Ascending aorta (tissue), 2 donors: ENCODE measurements around the gene PLCB1. TPM values are rescaled to one million over a fixed set of nuclear protein-coding genes. Genes with fewer than 3 reads are reported as not detected.

Experiments used
- DNase-seq, 2 donors: peaks; one replicate each; pipeline ENCODE4 v3.0.0-alpha.2; 2019; ENCODE audit warnings: low spot score in 2 of 2
- H3K27ac ChIP-seq, 2 donors: fragments of 200-600 bp; sonication (generic); one replicate each; pipeline ENCODE4 v1.5.1; 2016 to 2017; ENCODE audit warnings: mild to moderate bottlenecking in 1 of 2
- H3K27me3 ChIP-seq: fragments of 200-600 bp; sonication (generic); one replicate; pipeline ENCODE4 v1.5.1; 2017
- H3K36me3 ChIP-seq, 2 donors: fragments of 200-600 bp; sonication (generic); one replicate each; pipeline ENCODE4 v1.5.1; 2016
- H3K4me1 ChIP-seq, 2 donors: fragments of 200-600 bp; sonication (generic); one replicate each; pipeline ENCODE4 v1.5.1; 2016 to 2017; ENCODE audit warnings: mild to moderate bottlenecking in 1 of 2
- H3K4me3 ChIP-seq, 2 donors: fragments of 200-600 bp; sonication (generic); one replicate each; pipeline ENCODE4 v1.5.1; 2016 to 2017; ENCODE audit warnings: mild to moderate bottlenecking in 1 of 2
- H3K9me3 ChIP-seq, 2 donors: fragments of 200-600 bp; sonication (generic); one replicate each; pipeline ENCODE4 v1.5.1; 2016
- intact Hi-C: fragments of 100-400 bp; cut with DNase I; formaldehyde crosslinking; loops from one replicate; pipeline ENCODE4 v1.15.1; 2023
- total RNA-seq: library from RNA; depleted of rRNA; stranded (reverse); fragments of >200 nt; gene quantifications from one replicate; pipeline ENCODE4 v1.1.0, GENCODE V29; 2016
- TF ChIP-seq, protein P1 (sequence below), 3 experiments: fragments of 200-600 bp in 2 of 3; fragments of 450-650 bp in 1 of 3; sonication (generic) in 2 of 3; IDR thresholded peaks; one replicate each; pipeline ENCODE4 v1.5.1; 2016 to 2019; ENCODE audit warnings: antibody characterized with exemption in 3 of 3, mild to moderate bottlenecking in 1 of 3, moderate library complexity in 1 of 3

The PLCB1 gene
- total RNA-seq, 1 donor from 2014 or later, result 22.9 TPM

- no peak for DNase-seq
- TF ChIP-seq, protein P1, sequence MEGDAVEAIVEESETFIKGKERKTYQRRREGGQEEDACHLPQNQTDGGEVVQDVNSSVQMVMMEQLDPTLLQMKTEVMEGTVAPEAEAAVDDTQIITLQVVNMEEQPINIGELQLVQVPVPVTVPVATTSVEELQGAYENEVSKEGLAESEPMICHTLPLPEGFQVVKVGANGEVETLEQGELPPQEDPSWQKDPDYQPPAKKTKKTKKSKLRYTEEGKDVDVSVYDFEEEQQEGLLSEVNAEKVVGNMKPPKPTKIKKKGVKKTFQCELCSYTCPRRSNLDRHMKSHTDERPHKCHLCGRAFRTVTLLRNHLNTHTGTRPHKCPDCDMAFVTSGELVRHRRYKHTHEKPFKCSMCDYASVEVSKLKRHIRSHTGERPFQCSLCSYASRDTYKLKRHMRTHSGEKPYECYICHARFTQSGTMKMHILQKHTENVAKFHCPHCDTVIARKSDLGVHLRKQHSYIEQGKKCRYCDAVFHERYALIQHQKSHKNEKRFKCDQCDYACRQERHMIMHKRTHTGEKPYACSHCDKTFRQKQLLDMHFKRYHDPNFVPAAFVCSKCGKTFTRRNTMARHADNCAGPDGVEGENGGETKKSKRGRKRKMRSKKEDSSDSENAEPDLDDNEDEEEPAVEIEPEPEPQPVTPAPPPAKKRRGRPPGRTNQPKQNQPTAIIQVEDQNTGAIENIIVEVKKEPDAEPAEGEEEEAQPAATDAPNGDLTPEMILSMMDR (IDR thresholded peaks at IDR 0.05), result no peak
- Histone ChIP-seq H3K27me3 (no peaks in the 10 kb centered on the region), H3K4me1 (no peaks in the 10 kb centered on the region), H3K4me3 (no peak overlapping the region), H3K9me3 (no peaks in the 10 kb centered on the region), H3K27ac (no peak overlapping the region), H3K36me3 (no peaks in the 10 kb centered on the region)
- intact Hi-C loops, result no loop called here
Observed at GRCh38 chr20:8175741-8176675, 43.9 kb downstream of the PLCB1 start.

DNA sequence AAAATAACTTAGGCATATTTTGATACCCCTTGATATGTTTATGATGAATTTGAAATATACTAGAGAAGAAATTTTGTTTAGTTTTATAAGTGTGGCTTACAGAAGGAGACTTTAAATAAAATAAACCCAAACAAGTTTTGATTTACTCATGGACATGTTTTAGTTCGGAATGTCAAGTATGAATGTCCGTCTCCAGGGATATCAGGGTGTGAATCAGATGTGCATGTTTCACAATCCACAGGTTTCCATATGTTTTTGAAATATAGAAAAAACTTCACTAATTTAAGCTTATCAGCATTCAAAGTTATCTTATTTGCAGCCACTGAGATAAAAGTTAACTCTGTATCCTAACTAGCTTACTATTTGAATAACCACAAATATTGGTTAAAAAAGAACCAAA lies 51.5 kb downstream of the PLCB1 start:
- Histone ChIP-seq H3K27me3 (no peaks in the 10 kb centered on the region), H3K36me3 (no peaks in the 10 kb centered on the region), H3K4me3 (no peak overlapping the region), H3K9me3 (no peaks in the 10 kb centered on the region), H3K27ac (no peak overlapping the region), H3K4me1 (no peaks in the 10 kb centered on the region)
- DNase-seq, result no peak
- TF ChIP-seq, protein P1 (IDR thresholded peaks at IDR 0.05), result no peak
- intact Hi-C loops, result no loop called here

DNA sequence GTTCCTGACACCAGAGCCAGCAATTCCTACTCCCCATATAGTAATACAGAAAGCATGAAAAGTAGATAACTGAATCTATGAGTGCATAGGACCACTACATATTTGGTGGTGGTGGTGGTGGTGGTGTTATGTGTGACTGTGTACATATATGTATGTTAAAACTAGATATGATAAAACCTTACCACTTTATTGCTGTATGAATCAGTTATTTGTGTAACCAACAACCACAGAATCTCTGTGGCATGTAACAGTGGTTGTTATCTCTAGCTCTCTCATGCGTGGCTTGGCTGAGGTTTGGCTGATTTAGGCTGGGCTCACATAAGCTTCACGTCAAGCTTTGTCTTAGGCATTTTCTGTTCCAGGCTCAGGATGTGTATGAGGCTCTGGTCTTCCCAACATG lies 55.7 kb downstream of the PLCB1 start:
- Histone ChIP-seq H3K4me3 (no peak overlapping the region), H3K4me1 (no peaks in the 10 kb centered on the region), H3K27me3 (no peaks in the 10 kb centered on the region), H3K36me3 (no peaks in the 10 kb centered on the region), H3K27ac (no peak overlapping the region), H3K9me3 (no peaks in the 10 kb centered on the region)
- DNase-seq, result no peak
- intact Hi-C loops, result no loop called here
- TF ChIP-seq, protein P1 (IDR thresholded peaks at IDR 0.05), result no peak

GRCh38 chr20:8190043-8190880 lies 58.2 kb downstream of the PLCB1 start:
- H3K4me1 ChIP-seq, result no peaks in the 10 kb centered on the region
- H3K27me3 ChIP-seq, result no peaks in the 10 kb centered on the region
- H3K36me3 ChIP-seq, result no peaks in the 10 kb centered on the region
- H3K4me3 ChIP-seq, result no peak overlapping the region
- TF ChIP-seq, protein P1 (IDR thresholded peaks at IDR 0.05), result no peak
- no peaks in the 10 kb centered on the region for H3K9me3 ChIP-seq
- no peak overlapping the region for H3K27ac ChIP-seq
- no peak for DNase-seq
- intact Hi-C loops, result no loop called here

GRCh38 chr20:8194721-8195120 lies 62.7 kb downstream of the PLCB1 start:
- intact Hi-C loops, result no loop called here
- Histone ChIP-seq H3K4me3 (no peak overlapping the region), H3K27me3 (no peaks in the 10 kb centered on the region), H3K27ac (no peak overlapping the region), H3K4me1 (no peaks in the 10 kb centered on the region), H3K9me3 (no peaks in the 10 kb centered on the region), H3K36me3 (no peaks in the 10 kb centered on the region)
- no peak for DNase-seq
- TF ChIP-seq, protein P1 (IDR thresholded peaks at IDR 0.05), result no peak
